K562 (cell line): Measurements from ENCODE around the gene DEPDC1B. TPM values are rescaled to one million over a fixed set of nuclear protein-coding genes. Genes with fewer than 3 reads are reported as not detected.

Experiments
- ARID3A ChIP-seq: IDR thresholded peaks from 2 replicates; pipeline ENCODE4 v1.6.1; 2012; ENCODE audit warnings: low read depth, low read length, improper control_type of control experiment, borderline replicate concordance
- CBX3 ChIP-seq, 2 experiments: IDR thresholded peaks; 1 replicate in 1 of 2; 2 replicates in 1 of 2; pipeline ENCODE4 v1.6.1; 2012; ENCODE audit warnings: inconsistent platforms in 2 of 2, low read length in 2 of 2, borderline replicate concordance in 1 of 2, control low read depth in 1 of 2
- E2F6 ChIP-seq, 2 experiments: IDR thresholded peaks; 2 replicates each; pipeline ENCODE4 v1.6.1; 2011; ENCODE audit warnings: borderline replicate concordance in 1 of 2, control low read depth in 1 of 2, low read depth in 1 of 2, low read length in 1 of 2, mild to moderate bottlenecking in 1 of 2, mixed read lengths in 1 of 2, moderate library complexity in 1 of 2; ENCODE audit not compliant: insufficient read depth in 1 of 2, insufficient read length in 1 of 2, poor library complexity in 1 of 2, severe bottlenecking in 1 of 2; ENCODE audit errors: extremely low read depth in 1 of 2
- EP300 ChIP-seq: IDR thresholded peaks from 2 replicates; pipeline ENCODE4 v1.6.1; 2012; ENCODE audit warnings: low read length, improper control_type of control experiment
- FUS ChIP-seq: fragments of 200-400 bp; formaldehyde crosslinking; optimal IDR thresholded peaks from 2 replicates; pipeline ENCODE3; 2017; ENCODE audit warnings: low read depth, low read length
- GABPA ChIP-seq: fragments of 200-800 bp; sonication (Bioruptor generic); conservative IDR thresholded peaks from 2 replicates; pipeline ENCODE4 v1.6.1; 2016; ENCODE audit warnings: low read depth, missing genetic modification characterization, missing compliant biosample characterization
- HCFC1 ChIP-seq: IDR thresholded peaks from 2 replicates; pipeline ENCODE4 v1.6.1; 2012; ENCODE audit warnings: low read depth, low read length, improper control_type of control experiment
- IRF9 ChIP-seq: fragments of 450-650 bp; IDR thresholded peaks from 2 replicates; pipeline ENCODE4 v1.6.1; 2016; ENCODE audit warnings: missing biosample characterization, missing genetic modification characterization
- KAT7 ChIP-seq: sonication (generic); formaldehyde crosslinking; IDR thresholded peaks from 2 replicates; pipeline ENCODE4 v1.8.0; 2022; ENCODE audit warnings: missing genetic modification reagents, mild to moderate bottlenecking, borderline replicate concordance
- L3MBTL2 ChIP-seq: fragments of 450-650 bp; IDR thresholded peaks from 2 replicates; pipeline ENCODE4 v1.6.1; 2016; ENCODE audit warnings: mild to moderate bottlenecking, moderate library complexity
- LCOR ChIP-seq: sonication (generic); formaldehyde crosslinking; IDR thresholded peaks from 2 replicates; pipeline ENCODE4 v1.8.0; 2022; ENCODE audit warnings: mild to moderate bottlenecking, missing genetic modification reagents
- MITF ChIP-seq: IDR thresholded peaks from 2 replicates; pipeline ENCODE4 v1.6.1; 2014; ENCODE audit warnings: antibody characterized with exemption
- MTF1 ChIP-seq: fragments of 250-450 bp; sonication (Bioruptor Pico); IDR thresholded peaks from 2 replicates; pipeline ENCODE4 v1.9.0; 2021; ENCODE audit warnings: moderate library complexity, mild to moderate bottlenecking, inconsistent platforms, borderline replicate concordance
- NFRKB ChIP-seq: fragments of 450-650 bp; IDR thresholded peaks from 2 replicates; pipeline ENCODE4 v1.6.1; 2016; ENCODE audit warnings: low read depth
- SOX6 ChIP-seq: fragments of 450-650 bp; IDR thresholded peaks from 2 replicates; pipeline ENCODE4 v1.6.1; 2014; ENCODE audit warnings: mild to moderate bottlenecking
- UBTF ChIP-seq, 2 experiments: IDR thresholded peaks; 2 replicates each; pipeline ENCODE4 v1.6.1; 2012; ENCODE audit warnings: improper control_type of control experiment in 2 of 2, low read depth in 2 of 2, low read length in 2 of 2, borderline replicate concordance in 1 of 2
- ZBTB1 ChIP-seq: sonication (generic); formaldehyde crosslinking; IDR thresholded peaks from 2 replicates; pipeline ENCODE4 v1.8.1; 2023; ENCODE audit warnings: missing genetic modification reagents, low read depth, mild to moderate bottlenecking, borderline replicate concordance
- ZNF586 ChIP-seq: fragments of 450-650 bp; formaldehyde crosslinking; conservative IDR thresholded peaks from 2 replicates; pipeline ENCODE4 v1.4.0; 2020; ENCODE audit warnings: mild to moderate bottlenecking, moderate library complexity
- ZNF589 ChIP-seq: fragments of 200-800 bp; sonication (Bioruptor generic); IDR thresholded peaks from 2 replicates; pipeline ENCODE4 v1.6.1; 2016; ENCODE audit warnings: low read depth, missing genetic modification characterization, missing compliant biosample characterization
- polyA plus RNA-seq, 8 experiments: library from polyadenylated mRNA; depleted of rRNA in 4 of 8; stranded (reverse) in 5 of 8; unstranded in 3 of 8; fragments of >200 nt; fragmentation: Nextera tagmentation in 2 of 8; fragmentation: Illumina TruSeq in 1 of 8; extraction: Ambion mirVana in 2 of 8; extraction: Trizol in 1 of 8; gene quantifications; 2 replicates each; pipeline versions ENCODE4 v1.2.1 to v1.2.3, GENCODE V29; 2011 to 2014; ENCODE audit warnings: inconsistent platforms in 1 of 8, missing spikeins in 1 of 8
- total RNA-seq, 7 experiments: library from RNA; depleted of rRNA in 6 of 7; stranded (reverse); fragments of >200 nt in 6 of 7; fragmentation: Illumina TruSeq in 2 of 7; extraction: Trizol in 2 of 7; gene quantifications; 2 replicates each; pipeline versions ENCODE4 v1.2.1 to v1.2.3, GENCODE V29; 2011 to 2021; ENCODE audit warnings: low replicate concordance in 1 of 7

The DEPDC1B gene
- total and polyA plus RNA-seq, 9 of the 15 experiments (the other 6 are each of a cell fraction or from before 2014, with no cell fraction given): 36.0 to 67.2 (median 44.5) TPM

- TF ChIP-seq E2F6 (IDR thresholded peaks at IDR 0.05; ENCODE audit: borderline replicate concordance in 1 of 2, extremely low read depth in 1 of 2, insufficient read depth in 1 of 2, insufficient read length in 1 of 2, low read depth in 1 of 2, low read length in 1 of 2, poor library complexity in 1 of 2, severe bottlenecking in 1 of 2): peak; percentile 83 to 91
- TF ChIP-seq CBX3 (IDR thresholded peaks at IDR 0.05; ENCODE audit: borderline replicate concordance in 1 of 2, low read length in 2 of 2): no peak
- peak in 1 of 2 experiments; percentile 85; a peak in 3 of 4 replicates for TF ChIP-seq UBTF (IDR thresholded peaks at IDR 0.05; ENCODE audit: borderline replicate concordance in 1 of 2, low read depth in 2 of 2, low read length in 2 of 2)
- peak; percentile 86; the same call in 1 of the 2 replicates for TF ChIP-seq KAT7 (CRISPR knock-in tag)
- peak; percentile 79 for TF ChIP-seq LCOR (CRISPR knock-in tag)
- no peak for TF ChIP-seq MTF1 (CRISPR knock-in tag)
- TF ChIP-seq ARID3A: no peak
- TF ChIP-seq ZBTB1 (CRISPR knock-in tag): peak; percentile 74; the same call in 1 of the 2 replicates
- TF ChIP-seq EP300: no peak
- TF ChIP-seq NFRKB: peak; percentile 74; the same call in 1 of the 2 replicates
- peak; percentile 59; the same call in 1 of the 2 replicates for TF ChIP-seq ZNF589 (CRISPR knock-in tag)
- TF ChIP-seq MITF: no peak
- no peak for TF ChIP-seq ZNF586 (CRISPR knock-in tag)
- TF ChIP-seq L3MBTL2: peak; percentile 79
- TF ChIP-seq SOX6: no peak
- no peak for TF ChIP-seq IRF9
- TF ChIP-seq HCFC1: peak; percentile 58
- peak; percentile 94 for TF ChIP-seq GABPA (tag)
- TF ChIP-seq FUS: no peak
Measured at GRCh38 chr5:60699609-60700415, at the start of gene DEPDC1B (continued).
